Right kidney (tissue), 1 donor: ENCODE results near the gene NPHS1.
"Not testable (repeated sequence)": the region's sequence is repeated elsewhere in the genome, so short reads cannot be mapped to it uniquely, and the experiment has no call there.

ENCODE experiments used
- DNase-seq: peaks from one replicate; pipeline ENCODE4 v3.0.0-alpha.2; 2016

The NPHS1 gene

GRCh38 chr19:35812220-35813042 lies 39.9 kb downstream of the NPHS1 start, which contains the start of gene PRODH2:
PRODH2 (minus strand) TSS chr19:35812845; CDS start chr19:35812805, 40 bp downstream.
- no peak for DNase-seq

GRCh38 chr19:35811317-35812219 lies 40.7 kb downstream of the NPHS1 start:
- no peak for DNase-seq

GRCh38 chr19:35807633-35808032 lies 44.7 kb downstream of the NPHS1 start:
- no peak for DNase-seq

GRCh38 chr19:35806597-35806996 lies 45.7 kb downstream of the NPHS1 start:
- no peak for DNase-seq

- DNase-seq = no peak
These were observed 46.7 kb downstream of the NPHS1 start for GRCh38 chr19:35805526-35806102.

- no peak for DNase-seq
These were observed 50.5 kb downstream of the NPHS1 start for GRCh38 chr19:35801828-35802227.

GRCh38 chr19:35797663-35798062 lies 54.6 kb downstream of the NPHS1 start:
- no peak for DNase-seq

GRCh38 chr19:35796645-35797542 lies 55.4 kb downstream of the NPHS1 start:
- DNase-seq = no peak

- DNase-seq = not testable (repeated sequence)
These were observed 56.7 kb downstream of the NPHS1 start for GRCh38 chr19:35795564-35795963.

GRCh38 chr19:35793381-35794165 lies 58.7 kb downstream of the NPHS1 start:
- no peak for DNase-seq

- DNase-seq = no peak
These were observed 59.4 kb downstream of the NPHS1 start for GRCh38 chr19:35792888-35793287.

GRCh38 chr19:35792312-35792711 lies 60.0 kb downstream of the NPHS1 start:
- no peak for DNase-seq

GRCh38 chr19:35791814-35792279 lies 60.5 kb downstream of the NPHS1 start:
- no peak for DNase-seq

GRCh38 chr19:35790981-35791813 lies 61.1 kb downstream of the NPHS1 start:
- DNase-seq = no peak

- no peak for DNase-seq
These were observed 62.0 kb downstream of the NPHS1 start for GRCh38 chr19:35789978-35790944.

- DNase-seq = no peak
These were observed 62.9 kb downstream of the NPHS1 start for GRCh38 chr19:35789195-35789977.

- no peak for DNase-seq
These were observed 63.9 kb downstream of the NPHS1 start for GRCh38 chr19:35788205-35788960.
